Smooth muscle cell (in vitro differentiated cells): Measurements from ENCODE around the gene ZAR1L. TPM values are rescaled to one million over a fixed set of nuclear protein-coding genes. Genes with fewer than 3 reads are reported as not detected.

Experiments
- DNase-seq: peaks from one replicate; lab custom pipeline; 2025; ENCODE audit not compliant: unreplicated experiment; lab: John Stamatoyannopoulos, UW
- H2AFZ ChIP-seq: fragments of 200-600 bp; sonication (generic); 2 replicates; pipeline ENCODE4 v1.6.0; 2016; ENCODE audit warnings: antibody characterized with exemption, low read depth, mild to moderate bottlenecking
- H3F3A ChIP-seq: fragments of 200-600 bp; sonication (generic); 2 replicates; pipeline ENCODE4 v1.6.0; 2017; ENCODE audit warnings: antibody characterized with exemption, low read depth
- H3K27ac ChIP-seq: fragments of 200-600 bp; sonication (generic); 2 replicates; pipeline ENCODE4 v1.5.1; 2016; ENCODE audit warnings: low read depth, mild to moderate bottlenecking
- H3K27me3 ChIP-seq: fragments of 200-600 bp; sonication (generic); 2 replicates; pipeline ENCODE4 v1.6.1; 2016; ENCODE audit warnings: low read depth, mild to moderate bottlenecking
- H3K36me3 ChIP-seq: fragments of 200-600 bp; sonication (generic); 2 replicates; pipeline ENCODE4 v1.5.1; 2016; ENCODE audit warnings: low read depth
- H3K4me1 ChIP-seq: fragments of 200-600 bp; sonication (generic); 2 replicates; pipeline ENCODE4 v1.5.1; 2016; ENCODE audit warnings: low read depth
- H3K4me2 ChIP-seq: fragments of 200-600 bp; sonication (generic); 2 replicates; pipeline ENCODE4 v1.6.0; 2016; ENCODE audit warnings: mild to moderate bottlenecking
- H3K4me3 ChIP-seq: fragments of 200-600 bp; sonication (generic); 2 replicates; pipeline ENCODE4 v1.5.1; 2016; ENCODE audit warnings: mild to moderate bottlenecking
- H3K79me2 ChIP-seq: fragments of 200-600 bp; sonication (generic); 2 replicates; pipeline ENCODE4 v1.6.0; 2016; ENCODE audit warnings: low read depth, mild to moderate bottlenecking
- H3K9ac ChIP-seq: fragments of 200-600 bp; sonication (generic); 2 replicates; pipeline ENCODE4 v1.6.0; 2016; ENCODE audit warnings: low read depth
- H3K9me3 ChIP-seq: fragments of 200-600 bp; sonication (generic); replicated peaks from 2 replicates; pipeline ENCODE4 v1.5.1; 2016; ENCODE audit warnings: low read depth
- H4K20me1 ChIP-seq: fragments of 200-600 bp; sonication (generic); 2 replicates; pipeline ENCODE4 v1.6.0; 2016; ENCODE audit warnings: low read depth
- WGBS: methylation state at CpG from one replicate; pipeline ENCODE4 v1.1.7; 2016; ENCODE audit warnings: low lambda C conversion rate; 5-methylcytosine and 5-hydroxymethylcytosine counted together
- polyA plus RNA-seq: library from polyadenylated mRNA; unstranded; fragments of >200 nt; fragmentation: Nextera tagmentation; extraction: Ambion mirVana; gene quantifications from 2 replicates; pipeline ENCODE4 v1.2.1, GENCODE V29; 2016
- total RNA-seq: library from RNA; depleted of rRNA; stranded (reverse); fragments of >200 nt; gene quantifications from 2 replicates; pipeline ENCODE4 v1.2.3, GENCODE V29; 2014
- TF ChIP-seq, protein P1 (sequence below): fragments of 200-600 bp; sonication (generic); IDR thresholded peaks from 2 replicates; pipeline ENCODE4 v1.5.1; 2017; ENCODE audit warnings: borderline replicate concordance, mild to moderate bottlenecking, antibody characterized with exemption; ENCODE audit not compliant: insufficient read depth, poor library complexity, severe bottlenecking

The ZAR1L gene
- total and polyA plus RNA-seq, 2 experiments from 2014 or later, result not detected

DNA sequence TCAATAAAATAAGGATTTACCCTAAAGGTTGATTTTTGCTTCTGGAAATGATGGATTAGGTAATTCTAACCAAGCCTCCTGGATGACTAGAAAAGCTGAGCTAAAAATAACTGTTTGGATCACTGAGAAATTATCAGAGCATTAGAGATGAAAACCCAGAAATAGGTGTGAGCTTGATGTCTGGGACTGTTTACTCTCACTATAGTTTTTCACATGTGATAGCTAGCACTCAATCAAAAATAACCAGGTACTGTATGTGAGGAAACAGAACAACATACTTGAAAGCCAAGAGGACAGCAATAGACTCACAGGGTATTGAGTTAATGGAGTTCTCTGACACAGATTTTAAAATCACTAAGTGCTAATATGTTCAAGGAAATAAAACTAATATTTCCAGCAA, 9.5 kb downstream of the ZAR1L start:
- Histone ChIP-seq H4K20me1 (no peaks in the 10 kb centered on the region), H3K4me3 (no peak overlapping the region)
- TF ChIP-seq, protein P1, sequence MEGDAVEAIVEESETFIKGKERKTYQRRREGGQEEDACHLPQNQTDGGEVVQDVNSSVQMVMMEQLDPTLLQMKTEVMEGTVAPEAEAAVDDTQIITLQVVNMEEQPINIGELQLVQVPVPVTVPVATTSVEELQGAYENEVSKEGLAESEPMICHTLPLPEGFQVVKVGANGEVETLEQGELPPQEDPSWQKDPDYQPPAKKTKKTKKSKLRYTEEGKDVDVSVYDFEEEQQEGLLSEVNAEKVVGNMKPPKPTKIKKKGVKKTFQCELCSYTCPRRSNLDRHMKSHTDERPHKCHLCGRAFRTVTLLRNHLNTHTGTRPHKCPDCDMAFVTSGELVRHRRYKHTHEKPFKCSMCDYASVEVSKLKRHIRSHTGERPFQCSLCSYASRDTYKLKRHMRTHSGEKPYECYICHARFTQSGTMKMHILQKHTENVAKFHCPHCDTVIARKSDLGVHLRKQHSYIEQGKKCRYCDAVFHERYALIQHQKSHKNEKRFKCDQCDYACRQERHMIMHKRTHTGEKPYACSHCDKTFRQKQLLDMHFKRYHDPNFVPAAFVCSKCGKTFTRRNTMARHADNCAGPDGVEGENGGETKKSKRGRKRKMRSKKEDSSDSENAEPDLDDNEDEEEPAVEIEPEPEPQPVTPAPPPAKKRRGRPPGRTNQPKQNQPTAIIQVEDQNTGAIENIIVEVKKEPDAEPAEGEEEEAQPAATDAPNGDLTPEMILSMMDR, result no peak

DNA sequence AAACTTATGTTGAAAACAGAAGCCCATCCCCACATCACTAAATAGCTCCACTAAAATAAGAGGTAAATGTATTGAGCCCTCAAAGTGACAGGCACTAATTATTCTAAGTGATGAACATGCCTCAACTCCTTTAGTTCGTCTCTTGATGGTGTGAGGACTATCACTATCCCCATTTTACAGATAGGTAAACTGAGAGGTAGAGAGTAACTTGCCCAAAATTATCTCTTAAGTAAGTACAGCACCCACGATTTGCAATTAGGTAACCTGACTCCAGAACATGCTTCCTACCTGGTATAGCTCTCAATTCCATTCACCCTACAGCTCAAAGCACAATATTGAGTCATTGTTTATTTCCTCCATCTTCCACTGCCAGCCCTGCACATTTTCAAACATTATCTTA, 12.7 kb downstream of the ZAR1L start:
- Histone ChIP-seq H3F3A (no peaks in the 10 kb centered on the region), H3K79me2 (no peaks in the 10 kb centered on the region), H3K4me1 (no peaks in the 10 kb centered on the region), H2AFZ (no peak overlapping the region), H3K4me2 (no peak overlapping the region), H3K9me3 (no peaks in the 10 kb centered on the region), H3K9ac (no peak overlapping the region), H3K27me3 (peaks cover 41% of the 10 kb centered on the region), H4K20me1 (no peaks in the 10 kb centered on the region), H3K36me3 (no peaks in the 10 kb centered on the region), H3K4me3 (no peak overlapping the region), H3K27ac (no peak overlapping the region)
- DNase-seq, result no peak
- WGBS, result 85% methylated on average over 2 of the region's 2 CpGs
- TF ChIP-seq, protein P1, result no peak

More for the DNA sequence above, 9.5 kb downstream of the ZAR1L start:
- Histone ChIP-seq H3K27me3 (peaks cover 13% of the 10 kb centered on the region), H3K9me3 (no peaks in the 10 kb centered on the region), H3K79me2 (no peaks in the 10 kb centered on the region), H3K4me2 (no peak overlapping the region), H3F3A (no peaks in the 10 kb centered on the region), H3K27ac (no peak overlapping the region), H3K4me1 (no peaks in the 10 kb centered on the region), H2AFZ (no peak overlapping the region), H3K9ac (no peak overlapping the region), H3K36me3 (no peaks in the 10 kb centered on the region)
- DNase-seq, result no peak

DNA sequence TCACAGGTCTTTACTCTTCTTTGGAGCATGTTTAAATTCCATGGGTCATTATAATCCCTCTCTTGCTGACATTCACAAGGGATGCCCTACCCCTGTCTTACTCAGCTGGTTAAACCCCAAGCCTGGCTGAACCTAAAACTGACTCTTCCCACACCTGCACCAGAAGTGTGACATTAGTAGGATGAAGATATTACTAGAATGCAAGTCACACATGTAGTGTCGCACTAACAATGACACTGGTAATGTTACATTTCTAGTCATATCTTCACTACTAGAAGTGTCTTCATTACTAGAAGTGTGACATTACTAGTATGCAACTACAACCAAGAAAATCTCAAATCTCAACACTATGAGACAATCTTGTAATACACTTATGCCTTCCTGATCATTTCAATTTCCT, 14.2 kb downstream of the ZAR1L start:
- 100% methylated on average over 1 of the region's 1 CpG for WGBS
- H3K27me3 ChIP-seq, result peaks cover 41% of the 10 kb centered on the region
- no peak overlapping the region for H2AFZ ChIP-seq
- H3K4me3 ChIP-seq, result no peak overlapping the region
- H3K9ac ChIP-seq, result no peak overlapping the region
- H3K4me1 ChIP-seq, result no peaks in the 10 kb centered on the region
- no peak for DNase-seq
- no peaks in the 10 kb centered on the region for H3K36me3 ChIP-seq
- H3K27ac ChIP-seq, result no peak overlapping the region
- no peaks in the 10 kb centered on the region for H3K9me3 ChIP-seq
- TF ChIP-seq, protein P1, result no peak
- no peaks in the 10 kb centered on the region for H3F3A ChIP-seq
- H4K20me1 ChIP-seq, result no peaks in the 10 kb centered on the region
- H3K4me2 ChIP-seq, result no peak overlapping the region
- H3K79me2 ChIP-seq, result no peaks in the 10 kb centered on the region

DNA sequence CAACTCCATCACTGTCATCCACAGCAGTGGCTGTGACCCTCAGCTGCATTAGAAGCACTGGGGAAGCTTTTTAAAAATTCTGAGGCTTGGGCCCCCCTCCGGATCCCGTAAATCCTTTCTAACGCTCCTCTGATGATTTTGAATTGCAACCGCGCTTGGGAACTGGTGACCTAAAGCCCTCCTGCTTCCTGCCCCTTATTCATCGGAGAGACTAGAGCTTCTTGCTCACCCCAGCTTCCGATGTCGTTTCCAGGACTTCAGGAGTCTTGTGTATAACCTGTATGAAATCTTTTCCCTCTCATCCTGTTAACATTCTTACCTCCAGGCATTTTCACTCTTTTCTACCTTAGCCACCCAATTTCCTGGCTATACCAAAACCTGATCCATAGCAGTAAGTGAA, 14.8 kb downstream of the ZAR1L start:
- H3K27me3 ChIP-seq, result peaks cover 41% of the 10 kb centered on the region
- H3K36me3 ChIP-seq, result no peaks in the 10 kb centered on the region
- TF ChIP-seq, protein P1, result no peak
- no peak overlapping the region for H3K9ac ChIP-seq
- 80% methylated on average over 8 of the region's 8 CpGs for WGBS
- H3K4me3 ChIP-seq, result no peak overlapping the region
- no peak for DNase-seq
- H3F3A ChIP-seq, result no peaks in the 10 kb centered on the region
- H2AFZ ChIP-seq, result no peak overlapping the region
- no peaks in the 10 kb centered on the region for H4K20me1 ChIP-seq
- no peaks in the 10 kb centered on the region for H3K4me1 ChIP-seq
- no peak overlapping the region for H3K27ac ChIP-seq
- H3K9me3 ChIP-seq, result no peaks in the 10 kb centered on the region
- no peak overlapping the region for H3K4me2 ChIP-seq
- H3K79me2 ChIP-seq, result no peaks in the 10 kb centered on the region
